Choroid plexus epithelial cell (primary cell): ENCODE data around the gene MED12.

Source experiments
- DNase-seq: peaks from one replicate; pipeline ENCODE4 v3.0.0-alpha.2; 2010; ENCODE audit warnings: low read depth
- H3K4me3 ChIP-seq: 2 replicates; pipeline ENCODE4 v1.5.1; 2011; ENCODE audit warnings: low read depth, mild to moderate bottlenecking, control low read depth, low read length, moderate library complexity
- CTCF ChIP-seq: conservative IDR thresholded peaks from 2 replicates; pipeline ENCODE4 v1.5.1; 2011; ENCODE audit warnings: low read depth, mild to moderate bottlenecking, control low read depth, inconsistent platforms, low read length, moderate library complexity

MED12 gene

GRCh38 chrX:71181558-71181909 is 63.1 kb downstream of the MED12 start:
- no peak for TF ChIP-seq CTCF
- DNase-seq, result peak; percentile 23

GRCh38 chrX:71181910-71182799 is 63.8 kb downstream of the MED12 start:
- no peak for TF ChIP-seq CTCF
- peak; percentile 98 for DNase-seq
- peak overlapping the region; percentile 52 for H3K4me3 ChIP-seq

More at GRCh38 chrX:71181558-71181909, 63.1 kb downstream of the MED12 start:
- peak overlapping the region; percentile 52 for H3K4me3 ChIP-seq

GRCh38 chrX:71182871-71183270 is 64.5 kb downstream of the MED12 start:
- DNase-seq, result peak; percentile 16
- H3K4me3 ChIP-seq, result no peak overlapping the region
- TF ChIP-seq CTCF, result no peak

- no peak for TF ChIP-seq CTCF
- DNase-seq, result peak; percentile 12
- H3K4me3 ChIP-seq, result no peak overlapping the region
These were observed 64.9 kb downstream of the MED12 start for GRCh38 chrX:71183341-71183740.

- no peak for DNase-seq
- no peak overlapping the region for H3K4me3 ChIP-seq
- TF ChIP-seq CTCF, result no peak
These were observed 65.7 kb downstream of the MED12 start for GRCh38 chrX:71184092-71184491.

GRCh38 chrX:71184803-71185495 is 66.6 kb downstream of the MED12 start:
- H3K4me3 ChIP-seq, result no peak overlapping the region
- no peak for DNase-seq
- TF ChIP-seq CTCF, result no peak

- no peak overlapping the region for H3K4me3 ChIP-seq
- TF ChIP-seq CTCF, result no peak
- no peak for DNase-seq
These were observed 72.9 kb downstream of the MED12 start for GRCh38 chrX:71191248-71191647.
